Esophagus squamous epithelium (tissue), 4 donors: ENCODE data around the gene ZNF333.

ENCODE experiments used
- CTCF ChIP-seq, 6 experiments: fragments of 450-650 bp in 4 of 6; fragments of 200-600 bp in 2 of 6; sonication (generic) in 2 of 6; IDR thresholded peaks; one replicate each; pipeline ENCODE4 v1.5.1; 2016 to 2019; ENCODE audit warnings: antibody characterized with exemption in 6 of 6, mild to moderate bottlenecking in 4 of 6, moderate library complexity in 4 of 6
- POLR2A ChIP-seq, 4 donors: fragments of 450-650 bp; IDR thresholded peaks; one replicate each; pipeline ENCODE4 v1.6.1; 2017; ENCODE audit warnings: antibody characterized with exemption in 4 of 4, mild to moderate bottlenecking in 4 of 4, moderate library complexity in 3 of 4

- TF ChIP-seq CTCF (IDR thresholded peaks at IDR 0.05) (no peak), POLR2A (IDR thresholded peaks at IDR 0.05) (no peak)
These were observed 5.6 kb downstream of the ZNF333 start for GRCh38 chr19:14695471-14695870.
